ENCODE data around the gene CERS6.

DNA sequence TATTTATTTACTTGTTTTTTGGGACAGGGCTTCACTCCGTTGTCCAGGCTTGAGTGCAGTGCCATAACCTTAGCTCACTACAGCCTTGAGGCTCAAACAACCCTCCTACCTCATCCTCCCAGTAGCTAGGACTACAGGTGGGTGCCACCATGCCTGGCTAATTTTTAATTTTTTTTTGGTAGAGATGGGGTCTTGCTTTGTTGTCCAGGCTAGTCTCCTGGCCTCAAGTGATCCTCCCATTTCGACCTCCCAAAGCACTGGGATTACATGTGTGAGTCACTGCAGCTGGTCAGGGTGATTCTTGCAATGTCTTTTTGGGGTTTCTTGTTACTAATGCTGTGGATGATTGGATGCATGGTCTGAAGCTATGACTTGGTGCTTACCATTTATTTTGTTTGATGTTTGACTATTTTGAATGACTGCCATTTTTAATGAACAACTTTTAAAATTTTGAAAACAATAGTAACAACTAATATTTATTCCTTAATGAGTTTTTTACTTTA lies 6.5 kb downstream of the CERS6 start:
- TF ChIP-seq, protein P1, sequence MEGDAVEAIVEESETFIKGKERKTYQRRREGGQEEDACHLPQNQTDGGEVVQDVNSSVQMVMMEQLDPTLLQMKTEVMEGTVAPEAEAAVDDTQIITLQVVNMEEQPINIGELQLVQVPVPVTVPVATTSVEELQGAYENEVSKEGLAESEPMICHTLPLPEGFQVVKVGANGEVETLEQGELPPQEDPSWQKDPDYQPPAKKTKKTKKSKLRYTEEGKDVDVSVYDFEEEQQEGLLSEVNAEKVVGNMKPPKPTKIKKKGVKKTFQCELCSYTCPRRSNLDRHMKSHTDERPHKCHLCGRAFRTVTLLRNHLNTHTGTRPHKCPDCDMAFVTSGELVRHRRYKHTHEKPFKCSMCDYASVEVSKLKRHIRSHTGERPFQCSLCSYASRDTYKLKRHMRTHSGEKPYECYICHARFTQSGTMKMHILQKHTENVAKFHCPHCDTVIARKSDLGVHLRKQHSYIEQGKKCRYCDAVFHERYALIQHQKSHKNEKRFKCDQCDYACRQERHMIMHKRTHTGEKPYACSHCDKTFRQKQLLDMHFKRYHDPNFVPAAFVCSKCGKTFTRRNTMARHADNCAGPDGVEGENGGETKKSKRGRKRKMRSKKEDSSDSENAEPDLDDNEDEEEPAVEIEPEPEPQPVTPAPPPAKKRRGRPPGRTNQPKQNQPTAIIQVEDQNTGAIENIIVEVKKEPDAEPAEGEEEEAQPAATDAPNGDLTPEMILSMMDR (IDR thresholded peaks at IDR 0.05), result no peak
- no peak for TF ChIP-seq TCF7L2 (IDR thresholded peaks at IDR 0.05; ENCODE audit: low read depth, low read length)
- no peak for TF ChIP-seq REST (IDR thresholded peaks at IDR 0.05; ENCODE audit: insufficient read depth in 1 of 2, low read depth in 2 of 2, low read length in 1 of 2)
